Measurements from ENCODE around the gene ECI2.
"Not testable (repeated sequence)": the region's sequence is repeated elsewhere in the genome, so short reads cannot be mapped to it uniquely, and the experiment has no call there.

Gene ECI2

DNA sequence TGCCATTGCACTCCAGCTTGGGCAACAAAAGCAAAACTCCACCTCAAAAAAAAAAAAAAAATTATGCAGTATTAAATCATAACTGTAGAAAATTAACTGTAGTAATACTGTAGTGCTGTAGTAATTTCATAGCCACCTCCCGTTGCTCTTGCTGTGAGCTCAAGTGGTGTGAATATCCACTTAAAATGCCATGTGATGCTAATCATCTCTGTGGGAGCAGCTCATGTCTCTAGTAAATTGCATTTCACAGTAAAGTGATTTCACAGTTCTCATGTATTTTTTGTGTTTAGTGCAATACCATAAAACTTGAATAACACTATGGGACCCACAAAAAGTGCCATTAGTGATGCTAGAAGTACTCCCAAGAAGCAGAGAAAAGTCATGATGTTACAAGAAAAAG is 42.1 kb downstream of the ECI2 start:
- no peak for DNase-seq

DNA sequence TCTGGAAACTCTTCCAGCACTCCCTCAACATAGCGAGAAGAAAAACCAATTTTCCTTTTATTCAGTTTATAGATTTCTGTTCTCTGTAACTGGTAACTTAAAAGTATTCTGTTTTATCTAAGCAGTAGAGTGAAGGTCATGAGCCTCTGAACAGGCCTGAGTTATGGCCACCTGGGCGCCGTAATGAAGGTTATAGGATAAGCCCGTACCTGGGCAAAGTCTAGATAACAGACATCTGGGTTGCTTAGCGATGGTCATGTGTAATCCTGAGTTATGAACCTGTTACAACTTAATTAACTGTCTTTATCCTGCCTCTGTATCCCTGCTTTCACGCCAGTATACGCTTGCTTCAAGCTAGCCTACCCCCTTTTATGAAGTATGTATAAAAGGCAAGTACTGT is 43.4 kb downstream of the ECI2 start:
- no peak for DNase-seq

DNA sequence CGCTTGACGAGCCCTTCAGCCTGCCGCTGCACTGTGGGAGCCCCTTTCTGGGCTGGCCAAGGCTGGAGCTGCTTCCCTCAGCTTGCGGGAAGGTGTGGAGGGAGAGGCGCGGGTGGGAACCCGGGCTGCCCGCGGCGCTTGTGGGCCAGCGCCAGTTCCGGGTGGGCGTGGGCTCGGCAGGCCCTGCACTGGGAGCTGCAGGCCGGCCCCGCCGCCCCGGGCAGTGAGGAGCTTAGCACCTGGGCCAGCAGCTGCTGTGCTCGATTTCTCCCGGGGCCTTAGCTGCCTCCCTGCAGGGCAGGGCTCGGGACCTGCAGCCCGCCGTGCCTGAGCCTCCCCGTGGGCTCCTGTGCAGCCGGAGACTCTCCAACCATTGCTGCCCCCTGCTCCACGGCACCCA is 45.3 kb downstream of the ECI2 start:
- not testable (repeated sequence) for DNase-seq

DNA sequence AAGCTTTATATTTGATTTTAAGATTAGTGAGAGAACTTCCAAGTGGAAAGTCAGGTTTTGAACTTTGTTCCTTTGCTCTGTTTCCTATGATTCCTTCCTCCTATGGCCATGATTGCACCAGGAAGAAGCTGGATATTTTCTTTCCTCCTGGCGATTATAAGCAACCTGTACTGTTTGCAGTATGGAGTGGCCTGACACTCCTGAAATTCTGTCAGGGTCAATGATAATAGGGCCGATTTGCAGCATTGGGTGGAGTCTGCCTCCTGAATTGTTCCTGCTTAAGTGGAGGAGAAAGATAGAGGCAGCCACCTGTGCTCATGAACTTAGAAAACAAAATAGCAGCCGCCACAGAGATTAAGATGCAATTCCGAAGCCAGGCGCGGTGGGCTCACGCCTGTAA is 46.7 kb downstream of the ECI2 start:
- no peak for DNase-seq

DNA sequence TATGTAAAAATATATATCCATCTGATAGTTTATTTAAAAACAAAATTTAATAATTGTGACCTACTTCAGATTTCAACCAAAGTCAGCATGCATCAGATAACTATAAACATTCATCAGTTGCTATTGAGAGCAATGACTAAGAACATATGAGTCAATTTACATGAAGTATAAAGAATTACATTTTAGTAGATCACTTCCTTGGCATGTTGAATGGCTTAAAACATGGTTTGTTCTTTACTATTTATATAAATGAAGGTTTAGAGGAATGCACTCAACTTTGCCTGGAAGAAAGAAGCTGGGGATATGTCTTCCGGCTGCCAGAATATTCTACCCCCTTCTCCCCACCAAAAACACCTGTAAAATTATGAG is 50.1 kb downstream of the ECI2 start:
- no peak for DNase-seq

DNA sequence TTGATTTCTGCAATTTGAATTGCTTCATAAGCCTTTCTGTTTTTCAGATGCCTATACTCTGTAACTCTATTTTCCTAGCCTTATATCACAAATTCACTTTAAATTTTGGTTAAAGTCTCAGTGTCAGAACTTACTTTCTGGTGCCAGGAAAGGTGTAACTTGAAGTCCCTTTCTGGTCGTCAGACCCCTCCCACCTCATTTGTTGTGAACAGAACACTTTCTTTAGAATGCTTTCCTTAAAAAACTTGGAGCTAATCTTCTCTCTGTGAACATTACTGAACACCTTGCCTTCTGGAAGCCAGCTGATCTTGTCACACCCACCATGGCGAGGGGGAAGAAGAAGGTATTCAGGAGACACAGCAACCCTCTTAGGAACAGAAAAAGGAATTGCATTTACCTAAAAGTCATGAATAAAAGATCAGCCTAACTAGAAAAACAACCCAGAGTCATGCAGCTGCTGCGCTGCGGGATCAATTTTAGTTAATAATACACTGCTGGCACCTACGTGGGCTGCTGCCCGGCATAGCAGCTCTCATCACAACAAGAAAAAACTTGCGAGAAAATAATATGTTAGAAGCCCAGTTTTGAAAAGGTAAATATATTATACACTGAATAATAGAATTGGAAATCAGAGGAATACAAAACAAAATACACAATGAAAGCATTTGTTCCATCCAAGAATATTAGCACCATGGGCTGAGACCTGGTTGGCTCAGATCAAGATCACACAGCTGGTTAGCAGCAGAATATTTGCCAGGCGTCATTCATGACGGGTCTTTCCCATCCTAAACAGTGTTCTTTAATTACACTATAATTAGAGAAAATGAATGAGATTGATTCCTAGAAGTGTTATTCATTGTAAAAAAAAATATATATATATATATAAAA is 50.7 kb downstream of the ECI2 start:
- DNase-seq, result no peak

DNA sequence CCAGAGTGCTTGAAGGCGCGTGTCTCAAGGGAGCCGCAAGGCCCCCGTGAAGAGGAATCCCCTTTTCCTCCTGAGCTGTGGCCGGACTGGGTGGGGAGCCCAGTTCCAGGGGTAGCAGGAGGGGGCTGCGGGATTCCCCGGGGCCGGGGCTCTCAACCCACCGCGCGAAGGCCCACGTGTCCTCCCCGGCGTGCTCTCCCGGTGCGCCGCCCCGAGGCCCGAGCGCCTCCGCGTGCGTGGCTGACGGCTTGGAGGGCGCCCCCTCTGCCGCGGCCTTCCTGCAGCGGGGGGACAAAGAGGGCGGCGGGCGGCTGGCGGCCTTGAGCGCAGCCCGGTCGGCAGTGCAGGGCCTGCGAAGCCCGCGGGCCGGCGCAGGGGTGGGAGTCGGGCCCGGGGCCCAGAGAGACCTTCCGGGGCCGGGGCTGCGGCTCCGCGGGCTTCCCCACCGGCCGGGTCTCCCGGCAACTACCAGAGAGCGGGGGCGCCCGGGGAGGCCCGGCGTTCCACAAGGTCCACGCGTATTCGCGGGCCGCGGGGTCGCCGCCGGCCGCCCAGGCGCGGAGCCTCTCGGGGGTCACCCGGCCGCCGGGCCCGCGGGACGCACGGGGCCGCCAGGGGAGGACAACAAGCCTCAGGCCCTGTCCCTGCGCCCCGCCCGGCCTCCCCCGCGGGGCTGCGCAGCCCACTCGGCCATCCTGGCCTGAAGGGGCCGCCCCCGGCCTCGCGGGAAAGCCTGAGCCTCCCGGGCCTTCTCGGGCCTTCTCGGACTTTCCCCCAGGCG is 56.5 kb downstream of the ECI2 start, which contains the start of gene FAM217A:
TSS of gene FAM217A (minus strand) at position 447 of the 781 bp plus-strand sequence. CDS start 1,723 bp downstream, outside the sequence.
- DNase-seq, result no peak

DNA sequence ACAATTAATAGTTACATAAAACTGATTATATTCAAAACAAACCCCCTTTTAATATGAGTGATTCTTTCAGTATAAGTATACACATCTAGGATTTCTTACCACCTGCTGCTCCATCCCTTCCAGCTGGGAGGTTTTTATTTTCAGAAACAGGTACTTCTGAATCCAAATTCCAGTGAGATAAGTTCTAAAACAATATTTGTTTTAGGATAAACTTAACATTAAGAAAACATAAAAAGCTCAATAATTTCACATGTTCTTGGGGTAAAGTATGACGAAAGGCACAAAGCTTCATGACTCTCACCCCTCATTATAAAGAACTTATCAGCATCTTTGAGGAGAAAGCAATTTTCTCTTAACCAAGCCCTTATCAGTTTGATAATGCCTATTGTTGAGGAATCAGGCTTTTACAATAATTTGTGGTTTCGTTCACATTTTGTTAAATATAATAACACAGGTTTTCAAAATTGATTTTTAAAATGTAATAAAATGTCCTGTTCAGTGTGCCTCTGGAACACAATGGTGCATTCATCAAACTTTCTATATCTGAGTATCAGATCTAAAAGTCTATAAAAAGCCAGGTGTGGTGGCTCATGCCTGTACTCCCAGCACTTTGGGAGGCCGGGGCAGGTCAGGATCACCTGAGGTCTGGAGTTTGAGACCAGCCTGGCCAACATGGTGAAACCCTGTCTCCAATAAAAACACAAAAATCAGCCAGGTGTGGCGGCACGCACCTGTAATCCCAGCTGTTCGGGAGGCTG is 60.7 kb downstream of the ECI2 start:
- DNase-seq, result no peak

DNA sequence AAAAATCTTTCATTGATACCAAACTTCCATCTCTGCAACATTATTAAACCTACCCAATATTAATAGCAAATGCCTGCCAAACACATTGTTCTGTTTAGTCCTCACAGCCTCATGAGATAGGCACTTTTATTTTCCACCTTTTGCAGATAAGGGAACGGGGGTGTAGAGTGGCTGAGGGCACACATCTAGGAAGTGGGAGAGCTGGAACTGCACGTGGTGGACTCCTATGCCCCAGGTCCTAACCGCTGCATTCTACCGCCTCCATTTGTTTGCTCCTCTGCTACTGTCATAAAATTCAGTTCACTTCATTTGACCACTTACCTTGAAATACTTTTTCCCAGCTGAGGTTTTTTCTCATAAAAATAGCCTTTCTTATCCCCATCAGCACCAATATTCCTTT is 64.0 kb downstream of the ECI2 start:
- DNase-seq, result no peak

DNA sequence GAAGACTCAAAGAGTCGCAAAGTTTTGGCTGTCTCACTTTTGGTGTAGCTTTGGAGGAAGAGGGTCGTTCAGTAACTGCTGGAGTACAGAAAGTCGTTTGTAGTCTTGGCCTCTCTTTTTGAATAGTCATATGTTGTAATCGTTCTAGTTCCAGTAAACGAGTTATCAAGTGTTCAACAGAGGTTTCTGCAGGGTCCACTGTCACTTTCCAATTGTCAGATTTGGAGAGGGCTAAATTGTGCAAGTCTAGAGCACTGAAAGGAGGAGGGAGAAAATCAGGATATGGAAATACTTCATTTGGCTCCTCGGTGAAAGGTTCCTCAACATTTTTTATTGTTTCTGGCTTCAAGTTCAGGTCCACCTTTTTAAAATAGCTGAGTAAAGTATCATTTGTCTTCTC is 66.2 kb downstream of the ECI2 start:
- DNase-seq, result no peak

DNA sequence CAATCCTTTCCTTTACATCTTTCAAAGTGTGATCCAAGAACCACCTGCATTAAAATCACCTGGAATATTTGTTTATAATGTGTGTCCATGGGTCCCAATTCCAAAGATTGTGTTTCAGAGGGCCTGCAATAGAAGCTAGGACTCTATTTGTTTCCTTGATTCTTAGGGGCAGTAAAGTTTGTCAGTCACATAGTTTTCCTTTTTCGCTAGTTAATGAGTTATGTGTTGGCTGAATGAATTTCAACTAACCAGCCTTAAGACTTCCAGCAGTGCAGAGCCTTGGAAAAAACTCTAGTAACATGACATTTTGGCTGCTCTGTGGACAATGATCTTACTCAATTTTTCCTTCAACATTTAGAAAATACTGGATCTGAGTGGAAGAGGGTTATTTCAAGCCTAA is 67.7 kb downstream of the ECI2 start:
- DNase-seq, result no peak

DNA sequence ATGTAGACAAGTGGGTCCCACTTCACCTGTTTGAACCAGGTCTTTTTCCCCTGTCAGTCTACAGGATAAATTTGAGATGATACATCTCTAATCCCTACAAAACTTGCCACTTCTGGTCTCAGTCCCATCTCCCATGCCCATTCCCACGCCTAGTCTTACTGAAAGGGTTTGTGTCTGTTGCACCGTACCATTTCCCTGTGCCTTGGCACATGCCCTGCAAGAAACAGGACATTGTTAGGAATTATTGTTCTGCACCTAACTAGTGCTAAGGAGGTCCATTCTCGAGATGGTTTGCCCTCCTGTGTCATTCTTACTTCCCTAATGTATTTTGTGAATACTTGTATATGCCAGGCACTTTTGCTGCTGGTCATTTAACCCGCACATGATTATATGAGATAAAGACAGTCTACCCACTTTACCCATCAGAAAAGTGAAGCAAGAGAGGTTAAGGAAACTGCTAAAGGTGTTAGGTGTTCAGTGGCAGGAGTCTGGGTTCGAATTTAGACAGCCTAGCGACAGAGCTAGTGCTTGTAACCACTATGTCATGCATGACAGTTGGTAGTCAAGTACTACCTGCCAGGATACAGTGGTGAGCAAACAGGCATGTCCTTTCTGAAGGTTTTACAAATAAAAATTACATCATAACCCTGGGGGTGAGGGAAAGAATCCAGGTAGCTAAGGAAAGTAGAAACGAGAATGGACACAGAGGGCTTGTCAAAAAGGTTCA is 69.2 kb downstream of the ECI2 start:
- DNase-seq, result no peak
